Psoas muscle (tissue), 8 donors: ENCODE data around the gene ENTHD1. TPM values are rescaled to one million over a fixed set of nuclear protein-coding genes. Genes with fewer than 3 reads are reported as not detected.

ENCODE experiments used
- ATAC-seq, 4 donors: fragments of 200-7000 bp; cut with Tn5 transposase; one replicate each; pipeline ENCODE4 v1.9.1; 2020; ENCODE audit warnings: moderate library complexity in 3 of 4, mild to moderate bottlenecking in 2 of 4
- DNase-seq, 2 donors: peaks; one replicate each; pipeline ENCODE4 v3.0.0-alpha.2; 2020
- H3K27ac ChIP-seq: fragments of 200-600 bp; one replicate; pipeline ENCODE4 v1.8.0; 2022
- H3K27me3 ChIP-seq, 3 donors: fragments of 200-600 bp in 1 of 3; one replicate each; pipeline versions ENCODE4 v1.6.1 to v1.8.0; 2013 to 2022; ENCODE audit warnings: low read length in 2 of 3, mild to moderate bottlenecking in 2 of 3, moderate library complexity in 1 of 3; ENCODE audit not compliant: insufficient read depth in 3 of 3
- H3K36me3 ChIP-seq, 2 donors: fragments of 200-600 bp in 1 of 2; one replicate each; pipeline versions ENCODE4 v1.6.1 to v1.8.0; 2013 to 2022; ENCODE audit warnings: low read depth in 1 of 2, mild to moderate bottlenecking in 1 of 2, moderate library complexity in 1 of 2; ENCODE audit not compliant: insufficient read depth in 1 of 2
- H3K4me1 ChIP-seq: fragments of 200-600 bp; one replicate; pipeline ENCODE4 v1.8.0; 2022
- H3K4me3 ChIP-seq: fragments of 200-600 bp; one replicate; pipeline ENCODE4 v1.8.0; 2022; ENCODE audit warnings: mild to moderate bottlenecking
- H3K9me3 ChIP-seq: fragments of 200-600 bp; one replicate; pipeline ENCODE4 v1.8.0; 2022
- WGBS, 3 donors: extraction: QIAGEN DNeasy Blood & Tissue Kit; methylation state at CpG; one replicate each; pipeline versions ENCODE4 v1.1.6 to v1.1.7; 2013; 5-methylcytosine and 5-hydroxymethylcytosine counted together
- intact Hi-C, 2 donors: fragments of 100-400 bp; cut with DNase I; formaldehyde crosslinking; loops; one replicate each; pipeline versions ENCODE4 v1.11.0 to v1.14.2; 2022
- polyA plus RNA-seq, 3 donors: library from polyadenylated mRNA; stranded (reverse); fragments of 200-250 nt; gene quantifications; one replicate each; pipeline ENCODE4 v1.2.3, GENCODE V29; 2013
- total RNA-seq, 4 donors: library from RNA; stranded (reverse); fragmentation: NEBNext Ultra II Directional in 2 of 4; extraction: Animal tissue kit (Norgen Biotek cat#: 25700) in 2 of 4; gene quantifications; one replicate each; pipeline versions ENCODE4 v1.2.1 to v1.2.4, GENCODE V29; 2021 to 2023
- TF ChIP-seq, protein P1 (sequence below): fragments of 200-600 bp; IDR thresholded peaks from one replicate; pipeline ENCODE4 v1.8.0; 2022; ENCODE audit warnings: antibody characterized with exemption
- donor health status: healthy with polysubstance abuse.
- donor health status: DM: no; HTN: no; CAD: no; lungs with moderate emphysema.
- donor health status: Bipolar disorder and iron deficiency.
- donor health status: healthy.
- donor health status: DM: yes; HTN: yes; CAD: no.
- donor health status: DM: no; HTN: no; CAD: no.
- donor health status: DM: no; HTN: no; CAD: no.
- donor health status: DM: yes; HTN: yes; CAD: no.

Gene ENTHD1
- total and polyA plus RNA-seq, 7 donors, result not detected

DNA sequence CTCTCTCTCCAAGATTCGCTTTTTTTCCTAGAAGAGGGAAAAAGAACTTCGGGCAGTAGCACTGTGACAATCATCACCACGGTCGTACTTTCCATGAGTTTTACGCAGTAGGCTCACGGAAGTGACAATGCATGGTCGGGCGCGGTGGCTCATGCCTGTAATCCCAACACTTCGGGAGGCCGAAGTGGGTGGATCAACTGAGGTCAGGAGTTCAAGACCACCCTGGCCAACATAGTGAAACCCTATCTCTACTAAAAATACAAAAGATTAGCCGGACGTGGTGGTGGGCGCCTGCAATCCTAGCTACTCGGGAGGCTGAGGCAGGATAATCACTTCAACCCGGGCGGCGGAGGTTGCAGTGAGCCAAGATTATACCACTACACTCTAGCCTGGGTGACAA, 30.7 kb upstream of the ENTHD1 start:
- WGBS, 3 donors, result 61 to 67% (median 64%) methylated on average over 18 of the region's 18 CpGs
- Histone ChIP-seq H3K36me3 (no peaks in the 10 kb centered on the region), H3K9me3 (no peaks in the 10 kb centered on the region), H3K4me1 (no peaks in the 10 kb centered on the region), H3K4me3 (no peak overlapping the region), H3K27ac (no peak overlapping the region), H3K27me3 (peaks cover 0 to 45% (median 15%) of the 10 kb centered on the region in 3 donors)
- TF ChIP-seq, protein P1, sequence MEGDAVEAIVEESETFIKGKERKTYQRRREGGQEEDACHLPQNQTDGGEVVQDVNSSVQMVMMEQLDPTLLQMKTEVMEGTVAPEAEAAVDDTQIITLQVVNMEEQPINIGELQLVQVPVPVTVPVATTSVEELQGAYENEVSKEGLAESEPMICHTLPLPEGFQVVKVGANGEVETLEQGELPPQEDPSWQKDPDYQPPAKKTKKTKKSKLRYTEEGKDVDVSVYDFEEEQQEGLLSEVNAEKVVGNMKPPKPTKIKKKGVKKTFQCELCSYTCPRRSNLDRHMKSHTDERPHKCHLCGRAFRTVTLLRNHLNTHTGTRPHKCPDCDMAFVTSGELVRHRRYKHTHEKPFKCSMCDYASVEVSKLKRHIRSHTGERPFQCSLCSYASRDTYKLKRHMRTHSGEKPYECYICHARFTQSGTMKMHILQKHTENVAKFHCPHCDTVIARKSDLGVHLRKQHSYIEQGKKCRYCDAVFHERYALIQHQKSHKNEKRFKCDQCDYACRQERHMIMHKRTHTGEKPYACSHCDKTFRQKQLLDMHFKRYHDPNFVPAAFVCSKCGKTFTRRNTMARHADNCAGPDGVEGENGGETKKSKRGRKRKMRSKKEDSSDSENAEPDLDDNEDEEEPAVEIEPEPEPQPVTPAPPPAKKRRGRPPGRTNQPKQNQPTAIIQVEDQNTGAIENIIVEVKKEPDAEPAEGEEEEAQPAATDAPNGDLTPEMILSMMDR, result no peak
- ATAC-seq (no peak), DNase-seq (no peak)
- intact Hi-C loops, result no loop called here

DNA sequence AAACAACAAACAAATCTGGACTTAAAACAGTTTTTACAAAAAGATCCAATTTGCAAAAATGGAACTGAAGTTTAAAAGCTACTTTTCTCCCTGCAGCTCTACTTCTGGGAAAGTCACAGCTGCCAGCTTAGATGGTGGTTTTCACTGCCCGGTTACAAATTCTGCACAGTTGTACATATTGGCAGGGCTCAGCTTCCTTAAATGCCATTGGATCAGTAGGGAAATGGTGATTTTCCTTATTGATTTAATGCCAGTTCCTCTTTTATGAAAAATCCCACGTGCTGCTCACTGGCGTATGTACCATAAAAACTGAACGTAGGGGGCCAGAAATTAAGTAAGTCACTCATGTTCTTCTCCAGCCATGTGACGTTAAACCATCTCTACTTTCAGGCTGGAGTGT, 30.1 kb upstream of the ENTHD1 start:
- H3K36me3 ChIP-seq, result no peaks in the 10 kb centered on the region
- H3K4me1 ChIP-seq, result no peaks in the 10 kb centered on the region
- intact Hi-C loops, result no loop called here
- no peak overlapping the region for H3K27ac ChIP-seq
- H3K27me3 ChIP-seq, result peaks cover 0 to 45% (median 15%) of the 10 kb centered on the region in 3 donors
- TF ChIP-seq, protein P1, result no peak
- H3K9me3 ChIP-seq, result no peaks in the 10 kb centered on the region
- WGBS, 3 donors, result 15 to 32% (median 16%) methylated on average over 5 of the region's 5 CpGs
- ATAC-seq (no peak), DNase-seq (no peak)
- no peak overlapping the region for H3K4me3 ChIP-seq

DNA sequence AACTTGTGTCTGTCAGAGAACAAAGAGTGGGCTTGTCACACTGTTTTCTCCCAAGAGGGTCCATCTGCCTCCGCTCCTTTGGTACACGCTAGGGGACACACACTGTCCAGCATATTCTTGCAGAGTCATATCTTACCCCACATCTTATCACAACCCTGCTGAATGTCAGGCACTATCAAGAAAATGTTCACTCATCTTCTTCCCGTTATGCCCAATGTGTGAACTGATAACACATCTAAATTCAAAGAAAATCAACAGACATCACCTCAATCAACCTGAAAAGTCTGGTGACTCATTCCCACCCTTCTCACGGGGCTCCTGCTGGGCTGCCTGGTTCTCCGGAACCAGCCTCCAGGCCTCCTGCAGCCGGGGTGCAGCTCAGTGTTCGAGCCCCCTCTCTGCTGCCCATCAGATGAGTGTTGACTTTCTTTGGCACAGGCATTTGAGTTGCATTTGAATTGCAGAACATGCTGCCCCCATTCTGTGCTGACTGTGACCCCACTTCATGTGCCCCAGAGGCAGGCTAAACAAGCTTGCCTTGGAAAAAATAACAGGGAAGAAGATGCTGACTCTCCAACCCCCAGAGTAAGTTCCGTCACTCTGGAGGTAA, 26.7 kb upstream of the ENTHD1 start:
- Histone ChIP-seq H3K27me3 (peaks cover 0 to 19% (median 3%) of the 10 kb centered on the region in 3 donors), H3K4me1 (no peaks in the 10 kb centered on the region), H3K9me3 (no peaks in the 10 kb centered on the region), H3K27ac (no peak overlapping the region), H3K36me3 (no peaks in the 10 kb centered on the region), H3K4me3 (no peak overlapping the region)
- 85 to 93% (median 90%) methylated on average over 8 of the region's 8 CpGs for WGBS, 3 donors
- no peak for DNase-seq
- intact Hi-C loops, result no loop called here
- no peak for ATAC-seq
- TF ChIP-seq, protein P1, result no peak

- Histone ChIP-seq H3K9me3 (no peaks in the 10 kb centered on the region), H3K4me1 (no peaks in the 10 kb centered on the region), H3K4me3 (no peak overlapping the region), H3K27ac (no peak overlapping the region), H3K36me3 (no peaks in the 10 kb centered on the region), H3K27me3 (peaks cover 0 to 13% (median 0%) of the 10 kb centered on the region in 3 donors)
- intact Hi-C loops, result no loop called here
- DNase-seq (no peak), ATAC-seq (peak in 1 of 4 donors; percentile 30)
- TF ChIP-seq, protein P1, result no peak
- 29 to 42% (median 31%) methylated on average over 12 of the region's 12 CpGs for WGBS, 3 donors
Measured at GRCh38 chr22:39917776-39918495, 24.4 kb upstream of the ENTHD1 start.
